OCI-LY1 (cell line): Measurements from ENCODE around the gene SMAD1.

Source experiments
- EZH2 ChIP-seq: fragments of 200-600 bp; sonication (generic), shearing (Covaris generic); IDR thresholded peaks from 2 replicates; pipeline ENCODE4 v1.8.0; 2017; ENCODE audit warnings: borderline replicate concordance, mixed run types, mild to moderate bottlenecking, antibody characterized with exemption, low read length, moderate library complexity, mixed read lengths
- TF ChIP-seq, protein P1 (sequence below): fragments of 200-600 bp; sonication (generic), shearing (Covaris generic); IDR thresholded peaks from 2 replicates; pipeline ENCODE4 v1.5.1; 2017; ENCODE audit warnings: mild to moderate bottlenecking, antibody characterized with exemption, low read length, moderate library complexity, mixed read lengths

DNA sequence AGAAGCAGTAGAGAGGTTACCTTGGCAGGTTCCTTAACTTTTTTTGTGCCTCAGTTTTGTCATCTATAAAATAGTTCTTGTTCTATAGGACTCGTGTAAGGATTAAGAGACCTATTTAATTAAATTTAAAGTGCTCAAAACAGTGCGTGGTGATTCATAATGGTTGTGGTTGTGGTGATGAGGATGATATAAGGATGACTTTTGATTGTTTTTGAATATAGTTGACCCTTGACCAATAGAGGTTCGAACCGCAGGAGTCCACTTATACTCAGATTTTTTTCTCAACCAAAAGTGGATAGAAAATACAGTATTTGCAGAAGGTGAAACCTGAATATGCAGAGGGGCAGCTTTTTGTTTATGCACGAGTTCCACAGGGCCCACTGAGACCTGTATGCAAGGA lies 14.6 kb downstream of the SMAD1 start:
- TF ChIP-seq, protein P1, sequence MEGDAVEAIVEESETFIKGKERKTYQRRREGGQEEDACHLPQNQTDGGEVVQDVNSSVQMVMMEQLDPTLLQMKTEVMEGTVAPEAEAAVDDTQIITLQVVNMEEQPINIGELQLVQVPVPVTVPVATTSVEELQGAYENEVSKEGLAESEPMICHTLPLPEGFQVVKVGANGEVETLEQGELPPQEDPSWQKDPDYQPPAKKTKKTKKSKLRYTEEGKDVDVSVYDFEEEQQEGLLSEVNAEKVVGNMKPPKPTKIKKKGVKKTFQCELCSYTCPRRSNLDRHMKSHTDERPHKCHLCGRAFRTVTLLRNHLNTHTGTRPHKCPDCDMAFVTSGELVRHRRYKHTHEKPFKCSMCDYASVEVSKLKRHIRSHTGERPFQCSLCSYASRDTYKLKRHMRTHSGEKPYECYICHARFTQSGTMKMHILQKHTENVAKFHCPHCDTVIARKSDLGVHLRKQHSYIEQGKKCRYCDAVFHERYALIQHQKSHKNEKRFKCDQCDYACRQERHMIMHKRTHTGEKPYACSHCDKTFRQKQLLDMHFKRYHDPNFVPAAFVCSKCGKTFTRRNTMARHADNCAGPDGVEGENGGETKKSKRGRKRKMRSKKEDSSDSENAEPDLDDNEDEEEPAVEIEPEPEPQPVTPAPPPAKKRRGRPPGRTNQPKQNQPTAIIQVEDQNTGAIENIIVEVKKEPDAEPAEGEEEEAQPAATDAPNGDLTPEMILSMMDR = no peak
- no peak for TF ChIP-seq EZH2
